NCI-H1436 treated with DMSO at 0.1 percent for 48 hours (cell line): Measurements from ENCODE around the gene CCSER2.
"Not testable (repeated sequence)": the region's sequence is repeated elsewhere in the genome, so short reads cannot be mapped to it uniquely, and the experiment has no call there.

ENCODE experiments used
- DNase-seq: peaks from one replicate; lab custom pipeline; 2025; lab: John Stamatoyannopoulos, UW

Gene CCSER2

DNA sequence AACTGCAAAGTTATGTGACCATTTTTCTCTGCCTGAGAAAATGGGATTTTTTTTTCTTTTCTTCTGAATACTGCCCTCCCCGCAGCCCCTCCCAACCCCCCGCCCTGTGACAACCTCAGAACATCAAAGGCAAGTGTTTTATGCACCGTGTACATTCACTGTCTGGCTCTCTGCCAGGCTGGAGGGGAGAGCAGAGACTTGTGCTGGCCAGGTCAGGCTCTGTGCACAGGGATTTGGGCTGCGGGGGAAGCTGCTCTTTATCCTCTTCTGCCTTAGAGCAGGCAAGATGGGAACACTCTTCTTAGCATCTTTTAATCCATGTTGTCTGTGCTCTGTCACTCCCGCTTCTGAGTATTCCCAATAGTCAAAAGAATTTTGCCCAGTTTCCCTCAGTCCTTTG, 195.1 kb downstream of the CCSER2 start:
- DNase-seq = no peak

DNA sequence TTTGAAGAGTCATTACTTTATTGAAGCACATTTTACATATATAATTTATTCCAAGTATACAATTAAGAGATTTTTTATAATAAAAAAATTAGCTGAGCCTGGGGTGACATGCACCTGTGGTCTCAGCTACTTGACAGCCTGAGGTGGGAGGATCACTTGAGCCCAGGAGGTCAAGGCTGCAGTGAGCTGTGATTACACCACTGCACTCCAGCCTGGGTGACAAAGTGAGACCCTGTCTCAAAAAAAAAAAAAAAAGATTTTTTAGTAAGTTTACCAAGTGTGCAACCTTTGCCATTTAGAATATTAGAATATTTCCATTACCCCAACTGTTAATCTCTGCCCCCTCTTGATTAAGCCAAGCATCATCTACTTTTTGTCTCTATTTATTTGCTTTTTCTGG, 196.0 kb downstream of the CCSER2 start:
- DNase-seq = no peak

DNA sequence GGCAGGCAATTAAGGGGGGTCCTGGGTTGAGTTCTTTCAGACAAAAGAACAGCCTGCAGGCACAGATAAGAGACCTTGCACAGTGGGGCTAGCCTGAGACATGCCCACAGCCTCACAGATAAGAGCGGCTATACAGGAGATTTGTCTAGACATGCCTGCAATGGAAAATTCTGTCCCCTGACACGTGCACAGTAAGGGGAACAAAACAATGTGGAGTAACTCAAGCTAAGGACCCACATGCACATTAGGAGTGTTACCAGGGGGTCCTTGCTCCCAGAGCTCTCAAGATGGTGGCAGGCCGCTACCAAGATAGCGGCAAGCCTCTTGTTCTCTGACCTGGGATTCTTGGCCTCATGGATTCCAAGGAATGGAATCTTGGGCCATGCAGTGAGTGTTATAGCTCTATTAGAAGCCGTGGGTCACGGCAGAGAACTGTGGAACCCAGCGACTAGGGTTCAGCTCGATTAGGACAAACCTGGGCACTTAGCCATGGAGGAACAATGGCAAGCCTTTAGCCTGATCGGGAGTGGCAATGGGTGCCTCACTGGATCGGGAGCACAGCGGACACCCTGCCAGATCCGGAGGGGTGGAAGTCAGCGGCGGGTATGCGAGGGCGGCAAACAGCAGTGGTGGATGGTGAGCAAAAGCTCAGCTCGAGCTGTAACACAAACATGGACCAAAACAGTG, 196.9 kb downstream of the CCSER2 start:
- no peak for DNase-seq

DNA sequence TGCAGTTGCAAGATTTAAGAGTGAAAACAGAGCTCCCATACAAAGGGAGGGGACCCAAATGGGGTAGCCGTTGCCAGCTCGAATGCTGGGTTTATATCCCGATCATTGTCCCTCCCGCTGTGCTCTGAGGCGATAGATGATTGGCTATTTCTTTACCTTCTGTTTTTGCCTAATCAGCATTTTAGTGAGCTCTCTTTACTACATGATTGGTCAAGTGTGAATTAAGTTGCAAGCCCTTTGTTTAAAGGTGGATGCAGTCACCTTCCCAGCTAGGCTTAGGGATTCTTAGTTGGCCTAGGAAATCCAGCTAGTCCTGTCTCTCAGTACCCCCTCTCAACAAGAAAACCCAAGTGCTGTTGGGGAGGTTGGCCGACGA, 197.4 kb downstream of the CCSER2 start:
- not testable (repeated sequence) for DNase-seq

DNA sequence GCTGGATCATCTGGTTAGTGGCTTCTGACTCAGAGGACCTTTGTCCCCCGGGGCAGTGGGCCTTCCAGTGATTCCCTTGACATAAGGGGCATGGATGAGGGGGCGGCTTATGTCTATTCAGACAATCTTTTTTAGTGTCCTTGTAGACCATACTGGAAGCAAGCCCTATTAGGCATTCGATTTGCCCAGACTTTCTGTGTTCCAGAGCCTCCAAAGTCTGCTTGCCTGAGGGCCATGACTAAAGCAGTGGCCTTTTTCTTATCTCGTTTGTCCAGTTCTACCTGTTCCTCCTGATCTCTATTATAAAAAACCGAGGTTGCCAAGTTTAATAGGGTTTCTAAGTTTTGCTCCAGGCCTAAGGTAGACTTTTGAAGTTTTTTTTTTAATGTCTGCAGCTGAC, 199.0 kb downstream of the CCSER2 start:
- DNase-seq = not testable (repeated sequence)

DNA sequence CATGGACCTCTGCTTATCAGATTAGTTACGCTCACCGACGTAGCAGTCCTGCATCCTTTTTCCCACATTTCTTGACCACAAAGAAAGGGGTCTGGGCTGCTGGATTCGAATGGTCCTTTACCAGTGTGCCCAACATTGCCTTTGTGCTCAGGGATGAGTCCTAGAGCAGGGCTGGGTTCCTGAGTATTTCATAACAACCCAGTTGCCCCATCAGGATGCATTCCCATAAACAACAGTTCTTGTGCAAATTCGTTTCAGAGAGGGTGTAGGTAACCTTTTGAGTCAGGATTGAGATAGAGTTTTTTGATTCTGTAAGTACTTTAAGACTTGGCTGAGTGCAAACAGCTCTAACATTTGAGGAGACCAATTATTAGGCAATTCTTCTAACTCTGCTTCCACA, 200.1 kb downstream of the CCSER2 start:
- not testable (repeated sequence) for DNase-seq

DNA sequence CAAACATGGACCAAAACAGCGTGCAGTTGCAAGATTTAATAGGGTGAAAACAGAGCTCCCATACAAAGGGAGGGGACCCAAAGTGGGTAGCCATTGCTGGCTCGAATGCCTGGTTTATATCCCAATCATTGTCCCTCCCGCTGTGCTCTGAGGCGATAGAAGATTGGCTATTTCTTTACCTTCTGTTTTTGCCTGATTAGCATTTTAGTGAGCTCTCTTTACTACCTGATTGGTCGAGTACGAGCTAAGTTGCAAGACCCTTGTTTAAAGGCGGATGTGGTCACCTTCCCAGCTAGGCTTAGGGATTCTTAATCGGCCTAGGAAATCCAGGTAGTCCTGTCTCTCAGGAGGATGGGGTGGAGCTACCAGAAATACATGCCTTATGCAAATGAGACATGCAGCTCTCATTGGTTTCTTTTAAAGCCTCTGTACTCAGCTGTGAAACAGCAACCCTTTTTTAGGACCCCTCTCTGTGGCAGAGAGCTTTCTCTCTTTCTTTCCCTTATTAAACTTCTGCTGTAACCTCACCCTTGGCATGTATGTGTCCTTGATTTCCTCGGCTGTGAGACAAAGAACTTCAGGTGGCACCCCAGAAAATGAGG, 202.4 kb downstream of the CCSER2 start:
- no peak for DNase-seq

DNA sequence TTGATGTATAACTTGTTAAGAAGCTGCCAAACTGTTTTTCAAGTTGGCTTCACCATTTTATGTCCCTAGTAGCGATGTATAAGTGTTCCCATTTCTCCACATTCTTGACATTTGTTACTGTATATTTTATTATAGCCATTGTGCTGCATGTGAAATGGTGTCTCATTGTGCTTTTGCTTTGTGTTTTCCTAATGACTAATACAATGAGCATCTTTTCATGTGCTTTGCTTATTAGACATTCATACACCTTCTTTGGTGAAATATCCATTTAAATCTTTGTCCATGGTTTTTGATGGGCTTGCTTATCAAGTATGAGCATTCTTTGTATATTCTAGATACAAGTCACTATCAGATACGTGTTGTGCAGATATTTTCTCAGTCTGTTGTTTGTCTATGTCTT, 203.0 kb downstream of the CCSER2 start:
- no peak for DNase-seq

DNA sequence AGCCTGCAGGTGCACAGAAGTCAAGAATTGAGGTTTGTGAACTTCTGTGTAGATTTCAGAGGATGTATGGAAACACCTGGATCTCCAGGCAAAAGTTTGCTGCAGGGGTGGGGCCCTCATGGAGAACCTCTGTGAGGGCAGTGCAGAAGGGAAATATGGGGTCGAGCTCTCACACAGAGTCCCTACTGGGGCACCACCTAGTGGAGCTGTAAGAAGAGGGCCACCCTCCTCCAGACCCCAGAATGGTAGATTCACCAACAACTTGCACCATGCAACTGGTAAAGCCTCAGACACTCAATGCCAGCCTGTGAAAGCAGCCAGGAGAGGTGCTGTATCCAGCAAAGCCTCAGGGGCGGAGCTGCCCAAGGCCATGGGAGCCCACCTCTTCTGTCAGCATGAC, 205.8 kb downstream of the CCSER2 start:
- no peak for DNase-seq

DNA sequence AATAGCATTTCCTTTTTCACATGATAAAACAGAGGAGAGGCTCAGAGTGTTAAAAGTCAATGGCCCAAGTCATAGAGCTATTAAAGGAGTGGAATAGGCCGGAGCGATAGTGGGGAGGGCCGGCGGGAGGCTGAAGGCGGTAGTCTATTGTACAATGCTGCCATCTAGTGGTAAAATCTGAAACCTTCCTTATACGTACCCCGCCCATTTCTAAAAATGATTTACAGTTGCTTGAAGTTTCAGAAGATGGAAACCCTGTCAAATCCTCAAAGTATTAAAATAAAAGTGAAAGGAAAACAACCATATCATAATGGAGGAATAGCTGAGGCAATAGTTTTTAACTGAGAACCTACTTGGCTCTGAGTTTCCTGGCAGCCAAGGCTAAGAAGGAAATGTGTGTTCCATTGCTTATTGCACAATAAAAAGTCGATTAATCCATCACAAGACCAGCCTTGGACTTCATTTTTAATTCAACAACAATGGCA, 209.1 kb downstream of the CCSER2 start:
- no peak for DNase-seq

DNA sequence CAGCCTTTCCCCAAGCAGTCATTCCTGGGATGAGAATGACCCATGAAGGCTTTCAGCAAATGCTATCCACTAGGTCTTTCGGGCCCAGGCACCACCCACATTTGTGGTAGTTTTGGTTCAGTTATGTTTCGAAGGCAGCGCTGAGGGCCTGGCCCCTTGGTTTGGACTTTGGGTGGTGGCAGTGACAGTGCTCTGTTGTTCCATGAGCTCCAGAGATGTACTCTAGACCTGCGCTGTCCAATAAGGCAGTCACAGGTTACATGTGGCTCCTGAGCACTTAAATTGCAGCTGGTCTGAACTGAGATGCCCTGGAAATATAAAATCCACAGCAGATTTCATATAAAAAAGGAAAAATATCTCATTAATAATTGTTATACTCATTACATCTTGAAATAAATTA, 209.6 kb downstream of the CCSER2 start:
- no peak for DNase-seq

DNA sequence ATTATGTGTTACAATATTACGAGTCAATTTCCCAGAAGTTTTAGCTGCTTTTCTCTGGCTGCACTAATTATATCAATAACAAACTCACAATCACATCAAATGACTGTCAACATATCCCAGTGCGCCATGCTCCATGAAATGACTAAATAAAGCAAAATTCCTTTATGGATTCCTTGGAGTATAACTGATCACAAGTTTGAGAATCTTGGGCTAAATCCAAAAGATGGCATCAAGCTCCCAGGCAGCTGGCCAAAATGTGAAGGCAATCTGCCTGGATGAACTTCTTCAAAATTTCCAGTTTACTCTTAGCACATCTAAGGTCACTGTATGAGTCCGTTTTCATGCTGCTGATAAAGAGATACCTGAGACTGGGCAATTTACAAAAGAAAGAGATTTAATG, 210.8 kb downstream of the CCSER2 start:
- no peak for DNase-seq

DNA sequence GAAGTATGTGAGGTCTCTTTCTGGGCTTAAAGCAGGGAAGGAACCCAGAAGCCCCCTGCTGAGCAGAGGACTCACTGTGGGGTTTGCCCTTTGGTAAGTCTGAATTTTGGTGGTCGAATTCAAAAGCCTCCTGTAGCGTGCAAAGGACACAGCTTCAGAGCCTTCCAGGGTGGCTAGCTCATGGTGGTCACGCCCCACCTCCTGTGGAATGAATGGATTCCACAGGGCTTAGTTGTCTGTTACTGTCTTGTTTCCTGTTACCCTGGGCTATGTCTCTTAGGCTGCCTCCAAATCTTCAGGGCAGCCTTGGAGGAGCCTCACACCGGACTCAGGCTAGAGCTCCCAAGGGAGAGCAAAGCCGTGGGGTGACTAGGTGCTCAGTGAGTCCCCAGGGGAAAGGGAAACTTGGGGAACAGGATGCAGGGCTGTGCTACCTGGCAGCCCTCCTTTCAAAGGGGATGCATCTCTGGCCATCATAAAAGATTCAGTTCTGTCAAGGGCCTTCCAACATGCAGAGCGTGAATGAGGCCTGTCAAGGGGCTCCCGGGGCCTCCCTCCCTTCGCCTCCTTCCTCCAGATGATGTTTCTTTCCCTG, 211.7 kb downstream of the CCSER2 start:
- no peak for DNase-seq

DNA sequence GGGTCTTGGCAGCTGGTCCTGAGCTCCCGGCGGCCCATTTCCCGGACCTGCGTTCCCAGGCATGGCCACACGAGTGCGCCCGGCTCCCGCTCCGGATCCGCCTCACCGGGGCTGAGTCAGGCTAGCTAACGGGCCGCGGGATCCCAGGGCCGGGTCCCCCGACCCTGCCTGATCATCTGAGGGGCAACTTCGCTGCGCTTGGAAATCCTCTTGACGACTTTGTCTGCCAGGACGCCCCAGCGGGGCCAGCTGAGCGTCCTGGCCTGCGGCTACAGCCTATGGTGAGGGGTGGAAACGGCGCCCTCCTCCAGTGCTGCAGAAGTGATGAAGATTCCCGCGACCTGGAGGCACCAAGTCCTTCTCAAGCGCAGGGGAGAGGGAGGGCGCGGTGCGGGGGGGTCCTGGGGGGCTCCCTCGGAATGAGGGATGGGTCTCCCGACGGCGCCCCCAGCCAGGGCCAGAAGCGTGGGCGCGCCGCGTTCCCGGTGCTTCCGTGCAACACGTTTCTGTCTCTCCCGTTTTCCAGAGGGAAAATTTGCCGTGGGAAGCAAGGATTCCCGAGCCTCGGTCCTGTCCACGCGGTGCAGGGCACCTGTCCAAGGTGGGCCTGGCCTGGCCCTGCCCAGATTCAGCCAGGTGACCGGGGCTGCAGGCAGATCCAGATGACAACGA, 212.4 kb downstream of the CCSER2 start:
- DNase-seq = no peak

DNA sequence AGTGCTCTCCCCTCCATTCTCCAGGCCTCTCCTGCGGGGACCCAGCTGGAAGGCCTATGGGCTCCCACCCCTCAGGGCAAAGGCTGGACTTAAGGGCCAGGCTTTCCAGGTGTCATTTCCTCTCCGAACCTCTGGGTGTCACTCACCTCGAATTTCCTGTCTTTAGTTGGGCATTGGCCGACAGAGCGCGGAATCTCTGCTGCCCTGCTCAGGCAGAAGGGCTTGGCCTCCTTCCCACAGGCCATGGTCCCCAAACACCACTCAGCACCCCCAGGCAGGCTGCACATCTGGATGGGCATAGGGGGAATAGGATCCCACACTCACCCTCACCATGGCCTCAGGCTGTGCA, 212.9 kb downstream of the CCSER2 start:
- DNase-seq = no peak

DNA sequence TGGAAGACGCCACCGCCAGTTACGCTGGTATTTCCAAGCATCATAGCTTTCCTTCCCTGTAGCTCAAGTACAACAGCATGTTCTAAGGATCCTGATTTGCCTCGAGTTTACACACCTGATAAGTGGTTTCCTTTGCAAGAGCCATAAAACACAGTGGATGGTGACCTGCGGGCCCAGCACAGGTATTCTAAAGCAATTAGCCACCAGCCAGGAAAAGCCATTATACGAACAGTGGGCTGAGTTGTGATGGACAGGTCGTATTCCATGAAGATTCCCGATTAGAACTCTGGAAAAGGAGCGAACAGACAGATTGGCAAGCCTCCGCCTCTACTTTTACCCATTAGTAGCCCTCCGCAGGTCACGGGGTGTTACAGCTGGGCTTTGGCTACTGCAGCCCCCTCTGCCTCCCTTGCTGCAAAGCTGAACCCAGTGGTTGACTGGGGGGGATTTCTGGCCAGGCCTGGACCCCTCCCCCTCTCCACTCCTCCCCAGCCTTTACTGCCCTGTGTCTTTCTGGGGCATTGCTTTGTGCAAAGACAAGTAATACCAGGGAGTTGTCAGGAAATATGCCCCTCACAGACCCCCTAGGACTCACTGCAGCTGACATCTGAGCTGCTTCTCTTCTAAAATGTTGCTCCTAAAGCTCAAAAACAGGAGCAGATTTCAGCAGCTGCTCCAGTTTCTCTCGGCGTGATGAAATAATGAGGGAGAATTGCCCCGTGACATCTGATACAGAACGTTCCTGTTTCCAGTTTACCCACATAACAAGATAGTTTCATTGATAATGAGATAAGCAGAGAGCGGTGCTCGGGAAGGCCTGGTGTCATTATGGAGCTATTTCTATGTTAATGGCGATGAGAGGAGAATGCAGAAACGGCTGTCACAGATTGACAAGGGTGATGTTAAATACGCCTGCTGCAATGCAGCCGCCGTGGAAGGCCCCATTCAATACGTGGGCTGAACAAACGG, 214.4 kb downstream of the CCSER2 start:
- peak; percentile 48 for DNase-seq

DNA sequence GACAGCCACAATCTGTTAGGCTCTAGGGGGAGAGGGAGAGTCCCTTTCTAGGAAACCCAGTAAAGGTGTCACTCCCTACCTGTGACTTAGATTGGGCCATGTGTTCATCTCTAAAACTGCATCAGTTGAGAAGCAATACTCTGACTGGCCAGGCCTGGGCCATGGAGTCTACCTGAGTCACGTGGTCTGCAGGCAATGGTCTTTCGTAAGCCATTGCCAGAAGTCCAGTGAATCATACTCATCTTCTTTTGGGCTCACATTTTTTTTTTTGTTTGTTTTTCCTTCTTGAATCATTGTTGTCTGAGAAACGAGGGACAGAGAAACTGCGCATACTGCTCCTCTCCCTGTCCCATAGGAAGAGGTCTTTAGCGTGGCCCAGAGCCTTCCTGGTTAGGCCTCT, 215.6 kb downstream of the CCSER2 start:
- DNase-seq = no peak

DNA sequence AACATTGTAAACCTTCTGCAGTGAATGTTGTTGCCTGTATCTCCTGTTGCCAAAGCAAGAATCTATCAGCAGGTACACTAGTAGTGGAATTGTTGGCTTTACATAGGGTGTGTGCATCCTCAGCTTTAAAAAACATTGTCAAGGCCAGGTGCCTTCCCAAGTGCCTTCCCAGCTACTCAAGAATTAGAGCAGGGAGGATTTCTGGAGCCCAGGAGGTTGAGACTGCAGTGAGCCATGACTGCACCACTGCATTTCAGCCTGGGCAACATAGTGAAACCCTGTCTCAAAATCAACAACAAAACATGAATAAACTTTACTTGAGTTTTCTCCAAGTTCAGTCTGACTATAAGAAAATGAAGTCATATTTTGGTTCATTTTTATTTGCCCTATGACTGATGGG, 217.3 kb downstream of the CCSER2 start:
- DNase-seq = no peak

DNA sequence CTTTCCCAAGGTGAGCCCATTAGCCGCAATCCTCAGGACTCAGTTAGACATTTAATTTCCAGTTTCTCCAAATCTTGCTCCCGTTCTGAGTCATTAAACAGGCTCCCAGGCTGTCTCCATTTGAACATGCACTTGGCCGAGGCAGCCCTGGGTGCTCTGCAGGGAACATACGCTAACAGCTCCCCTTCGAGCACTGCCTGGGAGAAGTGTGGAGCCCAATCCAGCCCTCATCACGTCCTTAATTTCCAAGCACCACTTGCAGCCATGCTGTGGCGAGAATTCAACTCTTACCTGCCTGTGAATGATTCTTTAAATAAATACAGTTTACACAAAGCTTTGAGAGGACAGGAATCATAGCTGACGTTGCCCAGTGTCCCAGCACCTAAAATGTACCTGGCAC, 218.2 kb downstream of the CCSER2 start:
- DNase-seq = no peak

DNA sequence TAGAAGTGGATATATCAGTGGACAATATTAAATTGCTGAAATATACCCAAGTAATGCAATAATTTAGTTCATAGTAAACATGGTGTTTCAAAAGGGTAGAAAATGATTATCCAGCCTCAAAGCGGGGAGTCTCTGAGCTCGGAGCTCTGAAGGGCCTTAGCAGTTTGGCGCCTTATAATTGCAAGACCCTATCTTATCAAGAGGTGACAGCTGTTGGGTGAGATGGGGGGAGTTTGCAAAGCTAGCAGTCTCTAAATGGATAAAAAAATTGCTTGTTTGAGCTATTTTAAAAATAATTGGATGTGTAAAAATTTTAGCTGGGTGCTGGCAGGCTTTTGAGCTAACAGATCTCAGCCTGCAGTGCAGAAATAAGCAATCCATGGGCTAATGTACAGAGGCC, 219.2 kb downstream of the CCSER2 start:
- DNase-seq = no peak

DNA sequence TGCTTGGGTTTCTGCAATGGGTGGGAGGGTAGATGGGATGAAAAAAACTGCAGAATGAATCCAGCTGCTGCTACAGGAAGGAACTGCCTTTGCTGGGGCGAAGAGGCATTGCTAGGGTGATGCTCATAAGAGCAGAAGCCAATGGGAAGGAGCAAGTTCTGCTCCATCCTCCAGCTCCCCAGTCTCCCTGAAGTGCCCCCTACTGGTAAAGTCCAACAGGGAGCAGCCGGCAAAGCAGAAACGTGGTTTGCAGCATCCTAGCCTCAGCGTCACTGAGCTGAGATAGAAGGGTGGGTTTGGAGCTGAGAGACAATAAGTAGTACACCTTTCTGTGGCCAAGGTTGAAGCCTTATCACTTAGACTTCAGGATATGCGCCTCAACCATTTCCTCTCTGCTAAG, 220.5 kb downstream of the CCSER2 start:
- no peak for DNase-seq
